Glutamatergic neuron (in vitro differentiated cells): ENCODE measurements around the gene HS6ST1. TPM values are rescaled to one million over a fixed set of nuclear protein-coding genes. Genes with fewer than 3 reads are reported as not detected.

Experiments
- DNase-seq: peaks from one replicate; pipeline ENCODE4 v3.0.0; 2022
- H3K27ac Mint-ChIP-seq: one replicate; pipeline ENCODE4 v1.8.0; 2020; ENCODE audit warnings: mild to moderate bottlenecking, mixed read lengths, inconsistent platforms; ENCODE audit not compliant: unreplicated experiment
- H3K27me3 Mint-ChIP-seq: one replicate; pipeline ENCODE4 v1.8.0; 2020; ENCODE audit warnings: mild to moderate bottlenecking, moderate library complexity, mixed read lengths, inconsistent platforms; ENCODE audit not compliant: unreplicated experiment
- H3K36me3 Mint-ChIP-seq: one replicate; pipeline ENCODE4 v1.8.0; 2020; ENCODE audit warnings: mild to moderate bottlenecking, mixed read lengths, inconsistent platforms; ENCODE audit not compliant: unreplicated experiment
- H3K4me1 Mint-ChIP-seq: one replicate; pipeline ENCODE4 v1.8.0; 2020; ENCODE audit warnings: mild to moderate bottlenecking, low read depth, mixed read lengths, inconsistent platforms; ENCODE audit not compliant: unreplicated experiment
- H3K4me3 Mint-ChIP-seq: one replicate; pipeline ENCODE4 v1.8.0; 2020; ENCODE audit warnings: mild to moderate bottlenecking, mixed read lengths, inconsistent platforms; ENCODE audit not compliant: unreplicated experiment
- H3K9me3 Mint-ChIP-seq: one replicate; pipeline ENCODE4 v1.8.0; 2020; ENCODE audit warnings: mild to moderate bottlenecking, moderate library complexity, mixed read lengths, inconsistent platforms; ENCODE audit not compliant: unreplicated experiment
- CTCF ChIP-seq: fragments of 200-600 bp; sonication (generic); IDR thresholded peaks from one replicate; pipeline ENCODE4 v1.5.0; 2021; ENCODE audit not compliant: partially characterized antibody, unreplicated experiment
- total RNA-seq: library from RNA; stranded (reverse); fragmentation: NEBNext Ultra II Directional; extraction: Animal tissue kit (Norgen Biotek cat#: 25700); gene quantifications from one replicate; pipeline ENCODE4 v1.2.1, GENCODE V29; 2021; ENCODE audit not compliant: unreplicated experiment

The HS6ST1 gene
- total RNA-seq, 1 donor from 2014 or later, result 173 TPM

- Mint-ChIP-seq H3K27me3 (peaks cover 11% of the 10 kb centered on the region), H3K4me3 (no peak overlapping the region), H3K36me3 (peaks cover 23% of the 10 kb centered on the region), H3K9me3 (peaks cover 7% of the 10 kb centered on the region), H3K4me1 (peaks cover 4% of the 10 kb centered on the region), H3K27ac (no peak overlapping the region)
- no peak for TF ChIP-seq CTCF
- DNase-seq, result no peak
These were observed 30.0 kb upstream of the HS6ST1 start for GRCh38 chr2:128348701-128349100.

GRCh38 chr2:128347701-128348539 lies 29.3 kb upstream of the HS6ST1 start:
- peaks cover 8% of the 10 kb centered on the region for H3K27me3 Mint-ChIP-seq
- no peak overlapping the region for H3K4me3 Mint-ChIP-seq
- H3K27ac Mint-ChIP-seq, result no peak overlapping the region
- H3K36me3 Mint-ChIP-seq, result peaks cover 25% of the 10 kb centered on the region
- H3K9me3 Mint-ChIP-seq, result peaks cover 7% of the 10 kb centered on the region
- H3K4me1 Mint-ChIP-seq, result peaks cover 4% of the 10 kb centered on the region
- no peak for DNase-seq
- TF ChIP-seq CTCF, result no peak

- Mint-ChIP-seq H3K36me3 (peaks cover 25% of the 10 kb centered on the region), H3K9me3 (peaks cover 7% of the 10 kb centered on the region), H3K27ac (no peak overlapping the region), H3K4me3 (no peak overlapping the region), H3K27me3 (peaks cover 8% of the 10 kb centered on the region), H3K4me1 (peaks cover 9% of the 10 kb centered on the region)
- no peak for DNase-seq
- no peak for TF ChIP-seq CTCF
These were observed 28.5 kb upstream of the HS6ST1 start for GRCh38 chr2:128347171-128347558.

GRCh38 chr2:128346291-128347170 lies 27.9 kb upstream of the HS6ST1 start:
- DNase-seq, result no peak
- H3K36me3 Mint-ChIP-seq, result peaks cover 21% of the 10 kb centered on the region
- no peak overlapping the region for H3K4me3 Mint-ChIP-seq
- H3K4me1 Mint-ChIP-seq, result peaks cover 10% of the 10 kb centered on the region
- H3K9me3 Mint-ChIP-seq, result peaks cover 5% of the 10 kb centered on the region
- no peak overlapping the region for H3K27ac Mint-ChIP-seq
- peaks cover 8% of the 10 kb centered on the region for H3K27me3 Mint-ChIP-seq
- TF ChIP-seq CTCF, result no peak
